Common myeloid progenitor, CD34-positive (primary cell): ENCODE results near the gene IL13RA1.
"Not testable (repeated sequence)": the region's sequence is repeated elsewhere in the genome, so short reads cannot be mapped to it uniquely, and the experiment has no call there.

Experiments used
- CTCF ChIA-PET: fragments of 350-600 bp; sonication (Branson Sonifier 250); formaldehyde crosslinking; loops from one replicate; lab custom pipeline; 2021; ENCODE audit warnings: antibody characterized with exemption; lab: Charles Lee
- POLR2A ChIA-PET: fragments of 350-600 bp; sonication (Branson Sonifier 250); formaldehyde crosslinking; loops from one replicate; lab custom pipeline; 2021; ENCODE audit warnings: antibody characterized with exemption; lab: Charles Lee
- DNase-seq, 3 donors: peaks; one replicate each; pipeline versions ENCODE4 v3.0.0 to v3.0.0-alpha.2; 2013
- H3K27ac ChIP-seq, 2 experiments: 1 replicate in 1 of 2; 2 replicates in 1 of 2; pipeline ENCODE4 v1.7.0; 2013; ENCODE audit warnings: inconsistent platforms in 2 of 2, low read length in 2 of 2, mild to moderate bottlenecking in 2 of 2, low read depth in 1 of 2, moderate library complexity in 1 of 2; ENCODE audit not compliant: severe bottlenecking in 2 of 2, insufficient read depth in 1 of 2, poor library complexity in 1 of 2
- H3K27me3 ChIP-seq, 5 experiments: replicated peaks in 2 of 5; 1 replicate in 3 of 5; 2 replicates in 2 of 5; pipeline versions ENCODE4 v1.6.1 to v1.7.0; 2013; ENCODE audit warnings: low read length in 4 of 5, mild to moderate bottlenecking in 2 of 5, moderate library complexity in 2 of 5, inconsistent platforms in 1 of 5; ENCODE audit not compliant: insufficient read depth in 5 of 5, control insufficient read depth in 4 of 5
- H3K36me3 ChIP-seq, 4 experiments: 1 replicate in 2 of 4; 2 replicates in 2 of 4; pipeline versions ENCODE4 v1.6.1 to v1.7.0; 2013; ENCODE audit warnings: low read length in 3 of 4, control low read depth in 1 of 4, mild to moderate bottlenecking in 1 of 4; ENCODE audit not compliant: control insufficient read depth in 4 of 4, insufficient read depth in 4 of 4
- H3K4me1 ChIP-seq, 4 experiments: 1 replicate in 3 of 4; 2 replicates in 1 of 4; pipeline versions ENCODE4 v1.6.1 to v1.7.1; 2013; ENCODE audit warnings: low read length in 3 of 4, mild to moderate bottlenecking in 3 of 4, control low read depth in 1 of 4, inconsistent platforms in 1 of 4, moderate library complexity in 1 of 4; ENCODE audit not compliant: control insufficient read depth in 4 of 4, insufficient read depth in 4 of 4; ENCODE audit errors: control extremely low read depth in 1 of 4
- H3K4me3 ChIP-seq, 7 experiments: 1 replicate in 4 of 7; 2 replicates in 3 of 7; pipeline versions ENCODE4 v1.5.1 to v1.7.0; 2013; ENCODE audit warnings: mild to moderate bottlenecking in 7 of 7, low read length in 6 of 7, moderate library complexity in 6 of 7, inconsistent platforms in 2 of 7, low read depth in 2 of 7, control low read depth in 1 of 7; ENCODE audit not compliant: insufficient read depth in 4 of 7, control insufficient read depth in 1 of 7; ENCODE audit errors: extremely low read depth in 1 of 7
- H3K9me3 ChIP-seq, 5 experiments: 1 replicate in 4 of 5; 2 replicates in 1 of 5; pipeline versions ENCODE4 v1.6.1 to v1.7.1; 2013; ENCODE audit warnings: low read length in 4 of 5, mild to moderate bottlenecking in 2 of 5, inconsistent platforms in 1 of 5, low read depth in 1 of 5, moderate library complexity in 1 of 5; ENCODE audit not compliant: control insufficient read depth in 4 of 5, insufficient read depth in 2 of 5; ENCODE audit errors: control extremely low read depth in 1 of 5
- WGBS: methylation state at CpG from one replicate; pipeline ENCODE4 v1.1.5; 2013; ENCODE audit not compliant: insufficient coverage; 5-methylcytosine and 5-hydroxymethylcytosine counted together

IL13RA1 gene

GRCh38 chrX:118727686-118728339 lies 407 bp downstream of the IL13RA1 start:
- no peaks in the 10 kb centered on the region for H3K36me3 ChIP-seq
- H3K4me1 ChIP-seq = peaks cover 0 to 18% (median 12%) of the 10 kb centered on the region in 4 experiments
- POLR2A ChIA-PET = no interaction called here
- no peak overlapping the region for H3K27ac ChIP-seq
- peak in 1 of 3 donors; percentile 11 for DNase-seq
- H3K9me3 ChIP-seq = no peaks in the 10 kb centered on the region
- 53% methylated on average over 61 of the region's 73 CpGs for WGBS
- peak overlapping the region; percentile 31 to 71 (median 60) for H3K4me3 ChIP-seq
- peaks cover 0 to 16% (median 0%) of the 10 kb centered on the region in 5 experiments for H3K27me3 ChIP-seq
- CTCF ChIA-PET = no interaction called here

GRCh38 chrX:118729042-118729652 lies 1.7 kb downstream of the IL13RA1 start:
- H3K4me3 ChIP-seq = peak overlapping the region in 1 of 7 experiments; percentile 47
- peaks cover 0 to 16% (median 12%) of the 10 kb centered on the region in 4 experiments for H3K4me1 ChIP-seq

DNA sequence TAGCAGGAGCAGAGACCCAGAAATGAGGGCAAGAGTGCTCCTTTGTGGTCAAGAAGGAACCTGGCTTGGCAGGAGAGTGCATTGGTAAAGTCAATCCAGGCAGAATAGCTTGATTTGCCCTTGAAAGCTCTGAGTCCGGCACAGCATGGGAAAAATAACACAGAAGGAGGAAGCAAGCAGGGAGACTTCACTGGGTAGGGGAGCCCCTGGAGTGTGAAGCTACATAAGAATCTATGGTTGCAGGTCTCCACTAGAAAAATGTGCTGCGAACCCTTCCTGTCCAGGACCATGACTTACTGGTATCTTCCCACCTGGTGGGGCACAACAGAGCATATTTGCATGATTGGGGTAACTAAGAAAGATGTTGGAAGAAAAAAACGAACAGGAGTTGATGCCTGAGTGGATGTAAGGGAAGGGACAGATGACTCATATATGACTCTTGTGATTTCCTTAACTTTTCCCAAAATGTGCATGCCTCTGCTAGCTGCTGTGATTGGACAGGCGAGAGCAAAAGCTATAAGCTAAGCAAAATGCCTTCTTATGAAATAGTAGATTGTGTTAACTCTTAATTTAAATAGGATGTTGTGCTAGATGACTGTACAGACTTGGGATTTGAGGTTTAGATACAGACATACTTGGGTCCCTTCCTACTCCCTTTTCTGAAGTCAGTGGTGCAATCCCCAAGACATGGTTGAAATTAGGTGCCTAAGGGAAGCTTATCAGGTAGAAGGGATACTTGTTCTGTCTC lies 3.3 kb downstream of the IL13RA1 start:
- ChIA-PET POLR2A (no interaction called here), CTCF (no interaction called here)
- Histone ChIP-seq H3K4me3 (no peak overlapping the region), H3K4me1 (peaks cover 0 to 10% (median 8%) of the 10 kb centered on the region in 4 experiments), H3K36me3 (no peaks in the 10 kb centered on the region), H3K9me3 (no peaks in the 10 kb centered on the region), H3K27ac (no peak overlapping the region), H3K27me3 (peaks cover 0 to 16% (median 0%) of the 10 kb centered on the region in 5 experiments)
- DNase-seq = no peak
- 84% methylated on average over 2 of the region's 4 CpGs for WGBS

More at GRCh38 chrX:118729042-118729652, 1.7 kb downstream of the IL13RA1 start:
- H3K9me3 ChIP-seq = no peaks in the 10 kb centered on the region
- H3K27me3 ChIP-seq = peaks cover 0 to 16% (median 0%) of the 10 kb centered on the region in 5 experiments
- no peak overlapping the region for H3K27ac ChIP-seq
- 80% methylated on average over 2 of the region's 3 CpGs for WGBS
- ChIA-PET CTCF (no interaction called here), POLR2A (no interaction called here)
- DNase-seq = no peak
- H3K36me3 ChIP-seq = no peaks in the 10 kb centered on the region

DNA sequence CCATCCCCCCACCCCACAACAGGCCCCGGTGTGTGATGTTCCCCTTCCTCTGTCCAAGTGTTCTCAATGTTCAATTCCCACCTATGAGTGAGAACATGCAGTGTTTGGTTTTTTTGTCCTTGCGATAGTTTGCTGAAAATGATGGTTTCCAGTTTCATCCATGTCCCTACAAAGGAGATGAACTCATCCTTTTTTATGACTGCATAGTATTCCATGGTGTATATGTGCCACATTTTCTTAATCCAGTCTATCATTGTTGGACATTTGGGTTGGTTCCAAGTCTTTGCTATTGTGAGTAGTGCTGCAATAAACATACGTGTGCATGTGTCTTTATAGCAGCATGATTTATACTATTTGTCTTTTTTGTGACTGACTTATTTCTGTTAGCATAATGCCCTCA lies 5.1 kb downstream of the IL13RA1 start:
- H3K4me3 ChIP-seq, H3K27ac ChIP-seq, POLR2A ChIA-PET, DNase-seq, H3K9me3 ChIP-seq, H3K36me3 ChIP-seq, H3K4me1 ChIP-seq, CTCF ChIA-PET: not testable (repeated sequence)
- WGBS = no CpG with 5 or more reads among the region's 3 CpGs
- peaks cover 0 to 13% (median 0%) of the 10 kb centered on the region in 5 experiments for H3K27me3 ChIP-seq

GRCh38 chrX:118734909-118735308 lies 7.5 kb downstream of the IL13RA1 start:
- H3K36me3 ChIP-seq = no peaks in the 10 kb centered on the region
- no CpG with 5 or more reads among the region's 2 CpGs for WGBS
- H3K4me1 ChIP-seq = no peaks in the 10 kb centered on the region
- no peaks in the 10 kb centered on the region for H3K27me3 ChIP-seq
- CTCF ChIA-PET = no interaction called here
- H3K27ac ChIP-seq = no peak overlapping the region
- H3K4me3 ChIP-seq = no peak overlapping the region
- POLR2A ChIA-PET = no interaction called here
- no peak for DNase-seq
- peaks cover 0 to 7% (median 3%) of the 10 kb centered on the region in 5 experiments for H3K9me3 ChIP-seq

DNA sequence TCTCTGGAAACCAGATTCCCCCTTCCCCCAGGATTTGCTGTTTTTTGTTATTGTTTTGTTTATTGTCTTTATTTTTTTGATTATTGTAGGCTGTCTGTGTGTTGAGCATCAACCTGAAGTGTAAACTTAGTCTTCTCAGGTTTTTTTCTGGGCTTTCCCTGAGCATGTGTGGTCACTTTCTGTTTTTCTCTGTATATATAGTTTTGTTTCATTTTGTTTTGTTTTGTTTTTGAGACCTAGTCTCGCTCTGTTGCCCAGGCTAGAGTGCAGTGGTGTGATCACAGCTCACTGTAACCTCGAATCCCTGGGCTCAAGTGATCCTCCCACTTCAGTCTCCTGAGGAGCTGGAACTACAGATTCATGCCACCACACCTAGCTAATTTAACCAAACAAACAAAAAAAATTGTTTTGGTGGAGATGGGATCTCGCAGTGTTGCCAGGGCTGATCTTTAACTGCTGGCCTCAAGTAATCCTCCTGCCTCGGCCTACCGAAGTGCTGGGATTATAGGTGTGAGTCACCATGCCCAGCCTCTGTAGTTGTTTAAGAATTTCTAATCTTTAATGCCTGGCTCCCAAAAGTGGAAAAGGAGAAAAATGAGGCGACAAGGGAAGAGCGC lies 9.1 kb downstream of the IL13RA1 start:
- no peaks in the 10 kb centered on the region for H3K36me3 ChIP-seq
- no peak for DNase-seq
- no peaks in the 10 kb centered on the region for H3K27me3 ChIP-seq
- H3K9me3 ChIP-seq = peaks cover 0 to 7% (median 3%) of the 10 kb centered on the region in 5 experiments
- 90% methylated on average over 5 of the region's 7 CpGs for WGBS
- CTCF ChIA-PET = no interaction called here
- H3K27ac ChIP-seq = no peak overlapping the region
- H3K4me3 ChIP-seq = no peak overlapping the region
- POLR2A ChIA-PET = no interaction called here
- H3K4me1 ChIP-seq = no peaks in the 10 kb centered on the region
